ENCODE data around the gene PDHA1.

DNA sequence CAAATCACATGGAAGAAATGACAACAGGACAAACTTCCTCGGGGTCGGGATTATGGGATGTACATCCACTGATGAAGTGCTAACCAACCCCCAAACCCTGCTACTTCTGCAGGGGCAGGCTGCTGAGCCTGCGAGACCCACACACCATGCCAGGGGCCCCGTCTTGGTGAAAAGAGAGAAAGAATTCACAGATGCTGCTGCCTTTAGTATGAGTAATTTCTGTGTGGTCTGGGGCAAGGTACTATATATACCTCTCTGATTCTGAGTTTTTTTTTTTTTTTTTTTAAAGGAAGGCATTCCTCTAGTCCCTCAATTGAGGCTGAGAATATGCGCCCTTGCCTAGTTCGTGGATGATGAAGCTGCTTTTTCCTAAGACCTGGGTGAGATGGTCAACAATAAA is 24.8 kb downstream of the PDHA1 start:
- no peak for TF ChIP-seq ISL1 (CRISPR knock-in tag; IDR thresholded peaks at IDR 0.05)
- TF ChIP-seq, protein P1, sequence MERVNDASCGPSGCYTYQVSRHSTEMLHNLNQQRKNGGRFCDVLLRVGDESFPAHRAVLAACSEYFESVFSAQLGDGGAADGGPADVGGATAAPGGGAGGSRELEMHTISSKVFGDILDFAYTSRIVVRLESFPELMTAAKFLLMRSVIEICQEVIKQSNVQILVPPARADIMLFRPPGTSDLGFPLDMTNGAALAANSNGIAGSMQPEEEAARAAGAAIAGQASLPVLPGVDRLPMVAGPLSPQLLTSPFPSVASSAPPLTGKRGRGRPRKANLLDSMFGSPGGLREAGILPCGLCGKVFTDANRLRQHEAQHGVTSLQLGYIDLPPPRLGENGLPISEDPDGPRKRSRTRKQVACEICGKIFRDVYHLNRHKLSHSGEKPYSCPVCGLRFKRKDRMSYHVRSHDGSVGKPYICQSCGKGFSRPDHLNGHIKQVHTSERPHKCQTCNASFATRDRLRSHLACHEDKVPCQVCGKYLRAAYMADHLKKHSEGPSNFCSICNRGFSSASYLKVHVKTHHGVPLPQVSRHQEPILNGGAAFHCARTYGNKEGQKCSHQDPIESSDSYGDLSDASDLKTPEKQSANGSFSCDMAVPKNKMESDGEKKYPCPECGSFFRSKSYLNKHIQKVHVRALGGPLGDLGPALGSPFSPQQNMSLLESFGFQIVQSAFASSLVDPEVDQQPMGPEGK (CRISPR knock-in tag; IDR thresholded peaks at IDR 0.05; ENCODE audit: borderline replicate concordance) = no peak
- TF ChIP-seq BACH2 (CRISPR knock-in tag; IDR thresholded peaks at IDR 0.05; ENCODE audit: borderline replicate concordance) = no peak
- TF ChIP-seq ZNF70 (CRISPR knock-in tag; IDR thresholded peaks at IDR 0.05) = no peak
- no peak for TF ChIP-seq OSR1 (CRISPR knock-in tag; IDR thresholded peaks at IDR 0.05)
- TF ChIP-seq TCF4 (CRISPR knock-in tag; IDR thresholded peaks at IDR 0.05; ENCODE audit: borderline replicate concordance) = no peak
- no peak for TF ChIP-seq ARNTL (CRISPR knock-in tag; IDR thresholded peaks at IDR 0.05; ENCODE audit: borderline replicate concordance, low read depth)
- TF ChIP-seq GLIS3 (CRISPR knock-in tag; IDR thresholded peaks at IDR 0.05) = no peak
